DMS114 treated with DMSO at 0.1 percent for 48 hours (cell line): ENCODE measurements around the gene ZIC4.

Source experiments
- DNase-seq: peaks from one replicate; lab custom pipeline; 2025; ENCODE audit not compliant: unreplicated experiment; lab: John Stamatoyannopoulos, UW

ZIC4 gene

GRCh38 chr3:147405231-147406027, 914 bp downstream of the ZIC4 start:
- DNase-seq: no peak

GRCh38 chr3:147404800-147405230, 1.5 kb downstream of the ZIC4 start:
- no peak for DNase-seq

DNA sequence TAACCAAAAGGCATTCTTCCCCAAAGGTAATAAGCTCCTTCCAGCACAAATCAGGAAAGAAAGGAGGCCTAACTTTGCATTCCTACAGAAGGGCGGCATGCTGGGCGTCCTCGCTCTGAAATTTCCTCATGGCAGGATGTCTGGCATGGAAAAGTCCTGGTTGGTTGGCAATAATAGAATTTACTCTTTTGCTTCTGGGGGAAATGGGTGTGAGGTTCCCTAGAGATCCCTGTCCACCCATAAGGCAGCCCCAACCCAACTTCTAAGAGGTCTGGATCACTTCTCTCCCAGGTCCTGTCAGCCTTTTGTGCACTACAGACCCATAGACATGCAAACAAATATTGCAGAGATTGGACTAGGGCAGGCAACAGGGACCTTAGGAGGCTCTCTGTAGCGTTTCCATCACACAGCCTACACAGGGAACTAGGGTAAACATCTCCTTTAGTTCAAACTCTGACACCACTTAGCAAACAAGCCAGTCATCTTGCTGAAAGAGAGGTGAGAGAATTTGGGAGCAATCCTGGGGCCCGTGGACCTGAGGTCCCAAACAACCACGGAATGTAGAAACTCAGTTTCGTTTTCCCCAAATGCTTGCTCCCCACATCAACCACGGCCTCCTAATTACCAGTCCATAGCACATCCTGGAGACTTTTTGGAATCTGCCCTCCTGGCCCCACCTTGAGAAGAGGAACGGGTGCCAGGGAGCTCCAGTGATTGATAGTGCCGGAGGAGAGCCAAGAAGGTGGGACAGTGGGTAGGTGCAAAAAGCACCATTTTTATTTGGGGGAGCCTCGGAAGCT, 2.1 kb downstream of the ZIC4 start:
- no peak for DNase-seq

GRCh38 chr3:147403511-147403910, 2.8 kb downstream of the ZIC4 start:
- no peak for DNase-seq

DNA sequence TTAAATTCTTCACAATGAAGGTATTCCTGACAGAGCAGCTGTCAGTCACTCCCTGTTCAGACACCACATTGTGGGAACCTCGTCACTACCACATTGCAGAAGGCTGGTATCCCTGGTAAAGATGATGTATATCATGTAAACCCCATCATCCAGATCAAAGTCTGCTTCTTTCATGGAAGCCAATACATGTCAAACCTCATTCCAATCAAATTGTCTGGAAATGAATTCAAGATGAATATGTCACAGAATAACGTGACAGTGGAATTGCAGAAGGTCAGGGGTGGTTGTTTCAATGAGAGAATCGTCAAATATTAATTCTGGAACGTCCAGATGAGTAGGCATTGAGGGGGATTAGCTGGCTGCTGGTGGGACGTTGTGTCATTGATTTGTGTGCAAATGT, 4.2 kb downstream of the ZIC4 start:
- no peak for DNase-seq

GRCh38 chr3:147401421-147401820, 4.9 kb downstream of the ZIC4 start:
- no peak for DNase-seq

GRCh38 chr3:147400999-147401398, 5.3 kb downstream of the ZIC4 start:
- no peak for DNase-seq

DNA sequence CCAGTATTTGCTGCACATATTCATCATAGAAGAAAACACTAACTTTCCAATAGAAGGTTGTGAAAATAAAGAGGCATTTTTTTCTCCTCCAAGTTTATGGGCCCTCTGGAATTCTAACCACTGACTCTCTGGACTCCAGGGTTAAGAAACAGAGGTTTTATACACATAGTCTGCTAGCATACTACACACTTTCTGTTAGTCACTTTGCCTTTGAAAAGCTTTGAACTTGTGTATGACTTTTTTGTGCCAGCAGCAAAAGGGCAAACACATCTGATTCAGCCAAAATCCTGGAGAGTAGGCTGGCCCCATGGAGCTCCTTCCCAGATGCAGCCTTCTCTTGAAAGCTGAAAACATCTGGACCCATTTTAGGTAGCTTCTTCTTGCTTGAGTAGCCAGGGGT, 6.2 kb downstream of the ZIC4 start:
- DNase-seq: no peak

GRCh38 chr3:147398813-147399534, 7.4 kb downstream of the ZIC4 start:
- DNase-seq: no peak

DNA sequence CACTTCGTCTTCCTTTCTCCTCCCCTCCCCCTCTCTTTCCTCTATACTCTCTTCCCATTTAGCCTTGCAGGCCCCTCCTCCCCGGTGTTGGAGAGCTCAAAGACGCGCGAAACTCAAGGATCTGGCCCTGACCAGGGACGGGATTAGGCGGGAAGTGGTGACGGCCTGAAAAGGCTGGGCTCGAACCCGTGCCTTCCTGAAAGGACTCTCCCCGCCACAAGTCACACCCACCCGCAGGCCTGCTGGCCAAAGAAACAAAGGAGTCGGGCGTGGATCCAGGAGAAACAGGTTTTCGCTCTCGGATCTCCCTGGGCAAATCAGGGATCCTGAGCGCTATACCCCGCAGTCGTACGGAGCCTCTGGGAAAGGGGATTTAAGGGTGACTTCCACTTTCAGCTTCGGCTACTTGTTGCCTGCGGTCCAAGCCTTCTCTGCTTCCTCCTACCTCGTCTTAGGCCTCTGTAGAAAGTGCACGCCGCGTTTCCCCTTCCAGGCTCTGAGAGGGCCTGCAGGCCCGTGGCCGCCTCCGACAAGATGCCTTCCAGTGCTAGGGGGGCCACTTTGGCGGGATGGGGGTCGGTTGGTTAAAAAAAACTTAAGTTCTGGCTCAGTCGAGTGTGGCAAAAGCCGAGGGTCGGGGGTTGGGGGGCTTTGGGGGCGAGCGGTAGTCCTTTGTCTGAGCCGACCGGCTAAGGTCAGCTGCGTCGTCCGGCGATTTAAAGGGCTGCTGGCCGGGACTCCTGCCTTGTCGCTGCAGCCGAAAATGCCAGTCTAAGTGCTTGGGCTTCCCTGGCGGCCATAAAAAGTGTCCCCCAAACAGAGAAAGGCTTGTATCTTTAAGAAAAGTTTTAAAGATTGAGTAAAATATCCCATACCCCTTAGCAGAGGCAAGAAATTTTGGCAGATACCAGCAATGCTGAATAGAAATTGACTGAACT, 8.2 kb downstream of the ZIC4 start:
- no peak for DNase-seq

DNA sequence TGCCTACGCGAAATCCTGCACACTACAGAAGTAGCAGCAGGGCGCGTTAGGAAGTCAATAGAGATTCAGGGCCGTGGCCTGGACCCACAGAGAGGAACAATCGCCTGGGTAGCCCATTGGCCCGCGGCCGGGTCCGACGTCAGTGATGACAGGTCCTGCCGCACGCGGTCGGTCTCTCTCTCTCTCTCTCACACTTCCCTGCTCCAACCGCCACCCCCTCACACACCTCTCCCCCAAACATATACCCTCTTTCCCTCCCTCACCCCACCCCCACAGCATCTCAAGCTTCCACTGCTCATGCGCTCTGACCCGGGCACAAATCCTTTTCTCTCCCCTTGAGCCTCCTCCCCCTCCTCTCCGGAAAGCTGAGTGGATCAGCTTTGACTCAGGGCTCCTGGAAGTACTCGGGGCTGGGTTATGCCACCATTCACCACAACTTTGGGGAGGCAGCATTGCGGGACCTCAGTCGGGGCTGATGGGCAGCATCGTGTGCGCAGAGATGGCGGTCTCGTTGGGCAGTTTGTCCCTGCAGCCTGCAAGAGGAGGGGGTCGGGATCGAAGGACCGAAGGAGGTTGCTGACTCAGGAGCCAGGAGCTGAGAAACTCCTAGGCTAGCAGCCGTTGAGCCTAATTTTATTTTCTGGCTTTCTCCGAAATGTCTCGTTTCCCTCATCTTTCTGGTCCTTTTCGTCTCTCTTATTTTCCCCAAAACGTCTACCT, 9.0 kb downstream of the ZIC4 start:
- no peak for DNase-seq

GRCh38 chr3:147396712-147397046, 9.7 kb downstream of the ZIC4 start:
- DNase-seq: no peak

- no peak for DNase-seq
Measured at GRCh38 chr3:147395899-147396711, 10.2 kb downstream of the ZIC4 start.

GRCh38 chr3:147394884-147395225, 11.5 kb downstream of the ZIC4 start:
- DNase-seq: no peak

DNA sequence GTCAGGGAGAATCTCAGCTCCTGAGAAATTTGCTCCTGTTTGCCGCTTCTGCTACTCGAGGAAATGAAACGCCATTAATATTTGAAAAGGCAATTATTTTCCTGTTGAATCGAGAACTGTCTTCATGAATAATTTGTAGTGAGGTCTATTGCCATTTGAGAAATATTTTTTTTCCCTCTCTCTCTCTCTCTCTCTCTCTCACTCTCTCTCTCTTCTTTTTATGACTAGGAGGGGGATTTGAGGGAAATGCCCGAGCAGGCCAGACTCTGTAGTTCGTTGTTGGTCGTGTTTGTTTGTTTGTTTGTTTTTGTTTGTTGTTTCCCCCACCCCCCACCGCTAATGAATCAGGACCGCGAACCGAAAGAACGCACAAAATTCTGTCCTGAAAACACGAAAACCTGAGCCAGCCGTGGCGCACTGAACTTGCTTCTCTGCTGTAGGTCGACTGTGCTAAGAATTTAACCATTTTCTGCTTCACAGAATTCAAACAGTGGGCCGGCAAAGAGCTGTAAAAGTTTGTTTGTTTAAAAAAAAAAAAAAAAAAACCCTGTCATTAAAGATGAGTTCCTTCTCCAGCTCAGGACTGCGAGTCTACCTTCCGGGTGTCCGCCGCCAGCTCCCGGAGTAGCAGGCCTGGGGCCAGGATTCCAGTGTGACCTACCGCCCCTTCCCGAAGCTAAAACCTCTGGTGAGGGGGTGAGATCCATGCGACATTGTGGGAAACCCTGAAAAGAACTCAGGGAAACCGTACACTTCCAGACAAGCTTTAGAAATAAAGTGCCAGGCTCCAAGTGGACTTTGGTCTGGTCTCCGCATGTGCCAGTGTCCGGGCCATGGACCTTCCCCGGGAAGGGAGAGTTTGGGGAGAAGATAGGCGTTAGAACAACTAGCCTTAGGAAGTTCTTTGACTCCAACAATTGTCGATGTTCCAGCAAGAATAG, 12.1 kb downstream of the ZIC4 start:
- DNase-seq: no peak

DNA sequence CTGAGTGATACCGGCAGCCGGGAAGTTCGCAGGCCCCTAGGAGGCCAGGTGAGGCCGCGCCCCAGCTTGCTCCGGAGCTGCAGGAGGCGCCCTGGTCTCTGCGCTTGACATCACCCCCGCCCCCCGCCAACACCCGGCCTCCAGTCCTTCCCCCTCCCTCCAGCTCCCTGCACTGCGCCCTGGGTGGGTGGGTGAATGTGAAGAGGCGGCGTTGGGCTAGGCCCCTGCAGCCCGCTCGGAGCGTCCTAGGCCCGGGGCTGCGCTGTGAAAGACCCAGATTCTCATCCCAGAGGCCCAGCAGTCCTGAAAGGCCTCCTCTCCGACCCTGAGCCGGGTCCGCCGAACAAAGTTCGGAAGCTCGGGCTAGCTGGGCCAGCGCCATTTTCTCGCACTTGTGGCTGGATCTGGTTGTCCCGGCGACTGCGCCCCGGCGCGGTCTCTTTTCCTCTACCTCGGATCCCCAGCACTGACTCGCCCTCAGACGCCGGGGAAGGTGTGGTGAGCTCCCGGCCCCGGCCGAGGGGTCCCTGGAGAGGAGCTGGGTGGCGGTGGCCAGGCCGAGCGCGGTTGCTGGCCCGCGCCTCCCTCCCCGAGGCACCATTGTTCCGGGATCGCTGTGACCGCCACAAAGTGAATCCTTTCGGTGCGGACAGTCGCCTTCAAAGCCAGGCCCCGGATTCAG, 12.9 kb downstream of the ZIC4 start:
- DNase-seq: peak; percentile 20

GRCh38 chr3:147392625-147392946, 13.8 kb downstream of the ZIC4 start:
- DNase-seq: no peak
